ENCODE data around the gene KRTAP5-10. TPM values are rescaled to one million over a fixed set of nuclear protein-coding genes. Genes with fewer than 3 reads are reported as not detected.

KRTAP5-10 gene, protein sequence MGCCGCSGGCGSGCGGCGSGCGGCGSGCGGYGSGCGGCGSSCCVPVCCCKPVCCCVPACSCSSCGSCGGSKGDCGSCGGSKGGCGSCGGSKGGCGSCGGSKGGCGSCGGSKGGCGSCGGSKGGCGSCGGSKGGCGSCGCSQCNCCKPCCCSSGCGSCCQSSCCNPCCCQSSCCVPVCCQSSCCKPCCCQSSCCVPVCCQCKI
- not detected in 2 replicates for polyA plus RNA-seq (2012; rRNA removed)
- polyA plus RNA-seq (2012; cell fraction: cytosol; rRNA removed), result not detected in 2 replicates
- 0.15 TPM in 1 of 2 replicates, not detected in the other for polyA plus RNA-seq (2012; cell fraction: nucleus; rRNA removed)

DNA sequence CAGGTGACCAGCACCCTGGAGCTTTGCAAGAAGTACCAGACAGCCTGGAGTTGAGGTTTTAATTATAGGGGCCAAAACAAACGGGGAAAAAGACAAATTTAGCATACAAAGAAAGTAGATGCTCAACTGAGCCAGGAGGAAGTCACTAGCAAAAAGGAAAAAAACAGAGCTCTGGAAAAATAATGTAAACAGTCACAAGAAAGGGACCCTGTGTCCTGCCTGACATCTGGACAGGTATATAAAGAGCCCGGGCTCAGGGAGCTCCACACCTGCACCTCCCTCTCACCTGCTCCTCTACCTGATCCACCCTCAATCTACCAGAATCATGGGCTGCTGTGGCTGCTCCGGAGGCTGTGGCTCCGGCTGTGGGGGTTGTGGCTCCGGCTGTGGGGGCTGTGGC lies at the start of gene KRTAP5-10:
KRTAP5-10 (plus strand) TSS at position 301 of the 400 bp plus-strand sequence; CDS start at position 326, 25 bp downstream.
- no peak within 1 kb of the TSS for H3K27ac ChIP-seq (ENCODE audit: low read depth in 2 of 2, low read length in 1 of 2)
- H3K4me2 ChIP-seq, result no peak within 1 kb of the TSS
- no peaks in the 10 kb centered on the region for H3K9me2 ChIP-seq
- H3K4me3 ChIP-seq (ENCODE audit: low read depth in 2 of 2, low read length in 1 of 2), result no peak within 1 kb of the TSS
- no peaks in the 10 kb centered on the region for H3F3A ChIP-seq (replicated peaks; ENCODE audit: insufficient read depth)
- no peaks in the 10 kb centered on the region for H3K9me3 ChIP-seq
- H3K9ac ChIP-seq, result no peak within 1 kb of the TSS
- H4K20me1 ChIP-seq (ENCODE audit: insufficient read depth), result no peaks in the 10 kb centered on the region
- TF ChIP-seq, protein P1, sequence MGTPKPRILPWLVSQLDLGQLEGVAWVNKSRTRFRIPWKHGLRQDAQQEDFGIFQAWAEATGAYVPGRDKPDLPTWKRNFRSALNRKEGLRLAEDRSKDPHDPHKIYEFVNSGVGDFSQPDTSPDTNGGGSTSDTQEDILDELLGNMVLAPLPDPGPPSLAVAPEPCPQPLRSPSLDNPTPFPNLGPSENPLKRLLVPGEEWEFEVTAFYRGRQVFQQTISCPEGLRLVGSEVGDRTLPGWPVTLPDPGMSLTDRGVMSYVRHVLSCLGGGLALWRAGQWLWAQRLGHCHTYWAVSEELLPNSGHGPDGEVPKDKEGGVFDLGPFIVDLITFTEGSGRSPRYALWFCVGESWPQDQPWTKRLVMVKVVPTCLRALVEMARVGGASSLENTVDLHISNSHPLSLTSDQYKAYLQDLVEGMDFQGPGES (IDR thresholded peaks at IDR 0.05; ENCODE audit: low read depth, low read length), result no peak
- TF ChIP-seq FOXM1 (IDR thresholded peaks at IDR 0.05; ENCODE audit: low read depth), result no peak
- TF ChIP-seq, protein P2, sequence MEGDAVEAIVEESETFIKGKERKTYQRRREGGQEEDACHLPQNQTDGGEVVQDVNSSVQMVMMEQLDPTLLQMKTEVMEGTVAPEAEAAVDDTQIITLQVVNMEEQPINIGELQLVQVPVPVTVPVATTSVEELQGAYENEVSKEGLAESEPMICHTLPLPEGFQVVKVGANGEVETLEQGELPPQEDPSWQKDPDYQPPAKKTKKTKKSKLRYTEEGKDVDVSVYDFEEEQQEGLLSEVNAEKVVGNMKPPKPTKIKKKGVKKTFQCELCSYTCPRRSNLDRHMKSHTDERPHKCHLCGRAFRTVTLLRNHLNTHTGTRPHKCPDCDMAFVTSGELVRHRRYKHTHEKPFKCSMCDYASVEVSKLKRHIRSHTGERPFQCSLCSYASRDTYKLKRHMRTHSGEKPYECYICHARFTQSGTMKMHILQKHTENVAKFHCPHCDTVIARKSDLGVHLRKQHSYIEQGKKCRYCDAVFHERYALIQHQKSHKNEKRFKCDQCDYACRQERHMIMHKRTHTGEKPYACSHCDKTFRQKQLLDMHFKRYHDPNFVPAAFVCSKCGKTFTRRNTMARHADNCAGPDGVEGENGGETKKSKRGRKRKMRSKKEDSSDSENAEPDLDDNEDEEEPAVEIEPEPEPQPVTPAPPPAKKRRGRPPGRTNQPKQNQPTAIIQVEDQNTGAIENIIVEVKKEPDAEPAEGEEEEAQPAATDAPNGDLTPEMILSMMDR (IDR thresholded peaks at IDR 0.05), result no peak
- no peak for TF ChIP-seq FOXJ3 (CRISPR knock-in tag; IDR thresholded peaks at IDR 0.05)
- POLR2A ChIA-PET, result no interaction called here
- no peak within 1 kb of the TSS for H2AFZ ChIP-seq (ENCODE audit: low read depth)
- CTCF ChIA-PET, result interaction anchor here (1.1 to 4.6 kb wide), 2 partner anchors 15 to 145 kb away, joined by 3 to 35 read pairs; no protein-coding TSS in a partner anchor
- 24% methylated on average over 4 of the region's 5 CpGs for WGBS (ENCODE audit: low lambda C conversion rate)
- H3K79me2 ChIP-seq (ENCODE audit: insufficient read depth), result no peaks in the 10 kb centered on the region
- H3K27me3 ChIP-seq (ENCODE audit: insufficient read depth), result no peaks in the 10 kb centered on the region
- peaks cover 0 to 15% of the 10 kb centered on the region in 2 experiments; a peak in 1 of 4 replicates for H3K4me1 ChIP-seq (ENCODE audit: control insufficient read depth in 1 of 2, insufficient read depth in 2 of 2, low read depth in 1 of 2, low read length in 1 of 2)
- no peaks in the 10 kb centered on the region for H3K36me3 ChIP-seq (replicated peaks in 1 of 2; ENCODE audit: control insufficient read depth in 1 of 2, insufficient read depth in 2 of 2, low read length in 1 of 2)
- DNase-seq, result no peak

DNA sequence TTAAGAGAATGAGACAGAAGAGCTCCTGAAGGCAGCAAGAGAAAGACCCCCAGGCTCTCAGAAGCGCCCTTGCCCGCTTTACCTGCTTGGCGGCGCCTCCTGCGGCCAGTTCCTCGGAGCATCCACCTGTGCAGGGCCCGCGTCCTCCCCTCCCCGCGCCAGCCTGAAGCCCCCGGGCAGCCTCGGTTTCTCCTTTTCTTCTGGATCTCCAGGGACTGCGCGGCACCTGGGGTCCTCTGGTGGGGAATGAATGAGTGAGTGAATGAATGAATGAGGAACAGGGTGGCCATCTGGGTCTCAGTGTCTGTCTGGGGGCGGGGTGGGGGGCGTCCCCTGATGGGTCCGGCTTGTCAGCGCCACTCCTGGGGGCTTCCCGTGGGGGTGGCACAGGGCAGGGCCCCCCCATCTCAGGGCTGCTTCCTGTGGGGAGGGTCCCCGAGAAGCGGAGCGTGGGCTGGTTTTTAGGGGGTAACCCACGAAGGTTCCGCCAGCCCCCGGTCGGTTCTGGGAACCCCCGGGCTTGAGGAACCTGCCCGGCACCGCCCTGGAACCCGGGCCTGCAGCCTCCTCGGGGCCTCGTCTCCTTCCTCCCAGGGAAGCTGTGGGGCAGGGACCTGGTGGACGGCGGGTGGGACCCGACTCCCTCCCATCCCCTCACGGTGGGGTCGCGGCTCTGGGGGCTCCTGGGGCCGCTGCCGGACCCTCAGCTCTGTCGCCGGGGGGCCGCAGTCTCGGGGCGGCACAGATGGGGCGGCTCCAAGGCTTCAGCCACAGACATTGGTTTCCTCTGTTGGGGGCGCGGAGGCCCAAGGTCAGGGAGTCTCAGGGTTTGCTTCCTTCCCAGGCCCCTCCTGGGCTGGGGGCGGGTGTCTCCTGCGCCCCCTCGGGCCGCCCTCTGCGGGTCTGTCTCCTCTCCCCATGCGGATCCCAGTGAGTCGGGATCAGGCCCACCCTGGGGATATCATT lies 46.6 kb upstream of the KRTAP5-10 start:
- Histone ChIP-seq H3K27ac (ENCODE audit: low read depth in 2 of 2, low read length in 1 of 2) (no peak overlapping the region), H3K36me3 (replicated peaks in 1 of 2; ENCODE audit: control insufficient read depth in 1 of 2, insufficient read depth in 2 of 2, low read length in 1 of 2) (no peaks in the 10 kb centered on the region), H3K4me3 (ENCODE audit: low read depth in 2 of 2, low read length in 1 of 2) (no peak overlapping the region), H3K27me3 (ENCODE audit: insufficient read depth) (no peaks in the 10 kb centered on the region), H3K9ac (no peak overlapping the region), H2AFZ (ENCODE audit: low read depth) (no peak overlapping the region), H4K20me1 (ENCODE audit: insufficient read depth) (no peaks in the 10 kb centered on the region), H3K79me2 (ENCODE audit: insufficient read depth) (no peaks in the 10 kb centered on the region), H3K9me2 (no peaks in the 10 kb centered on the region), H3F3A (replicated peaks; ENCODE audit: insufficient read depth) (no peaks in the 10 kb centered on the region), H3K9me3 (no peaks in the 10 kb centered on the region), H3K4me1 (ENCODE audit: control insufficient read depth in 1 of 2, insufficient read depth in 2 of 2, low read depth in 1 of 2, low read length in 1 of 2) (no peaks in the 10 kb centered on the region), H3K4me2 (no peak overlapping the region)
- POLR2A ChIA-PET, result no interaction called here
- no peak for TF ChIP-seq NRF1 (IDR thresholded peaks at IDR 0.05; ENCODE audit: low read depth, low read length)
- no peak for TF ChIP-seq TEAD4 (IDR thresholded peaks at IDR 0.05; ENCODE audit: borderline replicate concordance, insufficient read depth)
- TF ChIP-seq FOSL2 (IDR thresholded peaks at IDR 0.05; ENCODE audit: borderline replicate concordance, low read depth), result no peak
- TF ChIP-seq FOXJ3 (CRISPR knock-in tag; IDR thresholded peaks at IDR 0.05), result no peak
- no peak for TF ChIP-seq RXRA (IDR thresholded peaks at IDR 0.05; ENCODE audit: borderline replicate concordance, low read depth)
- TF ChIP-seq, protein P3, sequence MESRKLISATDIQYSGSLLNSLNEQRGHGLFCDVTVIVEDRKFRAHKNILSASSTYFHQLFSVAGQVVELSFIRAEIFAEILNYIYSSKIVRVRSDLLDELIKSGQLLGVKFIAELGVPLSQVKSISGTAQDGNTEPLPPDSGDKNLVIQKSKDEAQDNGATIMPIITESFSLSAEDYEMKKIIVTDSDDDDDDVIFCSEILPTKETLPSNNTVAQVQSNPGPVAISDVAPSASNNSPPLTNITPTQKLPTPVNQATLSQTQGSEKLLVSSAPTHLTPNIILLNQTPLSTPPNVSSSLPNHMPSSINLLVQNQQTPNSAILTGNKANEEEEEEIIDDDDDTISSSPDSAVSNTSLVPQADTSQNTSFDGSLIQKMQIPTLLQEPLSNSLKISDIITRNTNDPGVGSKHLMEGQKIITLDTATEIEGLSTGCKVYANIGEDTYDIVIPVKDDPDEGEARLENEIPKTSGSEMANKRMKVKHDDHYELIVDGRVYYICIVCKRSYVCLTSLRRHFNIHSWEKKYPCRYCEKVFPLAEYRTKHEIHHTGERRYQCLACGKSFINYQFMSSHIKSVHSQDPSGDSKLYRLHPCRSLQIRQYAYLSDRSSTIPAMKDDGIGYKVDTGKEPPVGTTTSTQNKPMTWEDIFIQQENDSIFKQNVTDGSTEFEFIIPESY (IDR thresholded peaks at IDR 0.05; ENCODE audit: borderline replicate concordance, low read depth), result no peak
- TF ChIP-seq JUND (IDR thresholded peaks at IDR 0.05), result no peak
- TF ChIP-seq, protein P1 (IDR thresholded peaks at IDR 0.05; ENCODE audit: low read depth, low read length), result no peak
- no peak for TF ChIP-seq FOXM1 (IDR thresholded peaks at IDR 0.05; ENCODE audit: low read depth)
- TF ChIP-seq, protein P4, sequence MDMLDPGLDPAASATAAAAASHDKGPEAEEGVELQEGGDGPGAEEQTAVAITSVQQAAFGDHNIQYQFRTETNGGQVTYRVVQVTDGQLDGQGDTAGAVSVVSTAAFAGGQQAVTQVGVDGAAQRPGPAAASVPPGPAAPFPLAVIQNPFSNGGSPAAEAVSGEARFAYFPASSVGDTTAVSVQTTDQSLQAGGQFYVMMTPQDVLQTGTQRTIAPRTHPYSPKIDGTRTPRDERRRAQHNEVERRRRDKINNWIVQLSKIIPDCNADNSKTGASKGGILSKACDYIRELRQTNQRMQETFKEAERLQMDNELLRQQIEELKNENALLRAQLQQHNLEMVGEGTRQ (IDR thresholded peaks at IDR 0.05; ENCODE audit: borderline replicate concordance, low read depth, low read length), result no peak
- TF ChIP-seq TAF1 (IDR thresholded peaks at IDR 0.05; ENCODE audit: borderline replicate concordance, low read depth, low read length), result no peak
- TF ChIP-seq GATA2 (CRISPR knock-in tag; IDR thresholded peaks at IDR 0.05), result no peak
- TF ChIP-seq MEF2A (IDR thresholded peaks at IDR 0.05; ENCODE audit: borderline replicate concordance, low read depth), result no peak
- TF ChIP-seq YY1 (IDR thresholded peaks at IDR 0.05; ENCODE audit: low read depth), result no peak
- DNase-seq, result no peak
- CTCF ChIA-PET, result interaction anchor here (1.7 kb wide), 1 partner anchor 61 kb away, joined by 5 read pairs; no protein-coding TSS in a partner anchor
- WGBS (ENCODE audit: low lambda C conversion rate), result 73% methylated on average over 23 of the region's 55 CpGs

Data from SK-N-SH (cell line).